Parathyroid adenoma (tissue), 2 donors: Measurements from ENCODE around the gene PNLIPRP3.

Source experiments
- H2AFZ ChIP-seq: fragments of 300-600 bp; sonication (generic); one replicate; pipeline ENCODE4 v1.7.0; 2017; ENCODE audit warnings: antibody characterized with exemption, mild to moderate bottlenecking
- H3K27ac ChIP-seq: fragments of 300-600 bp; sonication (generic); one replicate; pipeline ENCODE4 v1.7.0; 2017
- H3K27me3 ChIP-seq: fragments of 300-600 bp; sonication (generic); one replicate; pipeline ENCODE4 v1.7.0; 2017; ENCODE audit warnings: low read length; ENCODE audit not compliant: control insufficient read depth, insufficient read depth
- H3K36me3 ChIP-seq: fragments of 300-600 bp; sonication (generic); one replicate; pipeline ENCODE4 v1.7.0; 2017; ENCODE audit warnings: low read length; ENCODE audit not compliant: control insufficient read depth, insufficient read depth
- H3K4me1 ChIP-seq: fragments of 300-600 bp; sonication (generic); one replicate; pipeline ENCODE4 v1.7.0; 2017; ENCODE audit warnings: control low read depth
- H3K4me2 ChIP-seq: fragments of 300-600 bp; sonication (generic); one replicate; pipeline ENCODE4 v1.7.0; 2017; ENCODE audit warnings: low read length
- H3K4me3 ChIP-seq: fragments of 300-600 bp; sonication (generic); one replicate; pipeline ENCODE4 v1.7.0; 2017; ENCODE audit warnings: low read depth, low read length
- H3K79me2 ChIP-seq: fragments of 300-600 bp; sonication (generic); one replicate; pipeline ENCODE4 v1.7.0; 2017; ENCODE audit warnings: control low read depth
- H3K9ac ChIP-seq: fragments of 300-600 bp; sonication (generic); one replicate; pipeline ENCODE4 v1.7.0; 2017; ENCODE audit warnings: mild to moderate bottlenecking
- H3K9me3 ChIP-seq: fragments of 300-600 bp; sonication (generic); one replicate; pipeline ENCODE4 v1.7.0; 2017; ENCODE audit warnings: low read length; ENCODE audit not compliant: control insufficient read depth
- CTCF ChIP-seq: fragments of 300-600 bp; sonication (generic); IDR thresholded peaks from one replicate; pipeline ENCODE4 v1.7.0; 2017; ENCODE audit warnings: antibody characterized with exemption, mild to moderate bottlenecking
- donor health status: primary hyperparathyroidism.

PNLIPRP3 gene

GRCh38 chr10:116395223-116395985, 32.2 kb upstream of the PNLIPRP3 start:
- TF ChIP-seq CTCF, result no peak
- Histone ChIP-seq H3K79me2 (no peaks in the 10 kb centered on the region), H3K4me1 (no peaks in the 10 kb centered on the region), H3K9me3 (no peaks in the 10 kb centered on the region), H3K4me2 (no peak overlapping the region), H3K27ac (no peak overlapping the region), H2AFZ (no peak overlapping the region), H3K36me3 (no peaks in the 10 kb centered on the region), H3K9ac (no peak overlapping the region), H3K4me3 (no peak overlapping the region), H3K27me3 (no peaks in the 10 kb centered on the region)

- Histone ChIP-seq H3K4me1 (no peaks in the 10 kb centered on the region), H3K27ac (no peak overlapping the region), H3K27me3 (no peaks in the 10 kb centered on the region), H3K9me3 (no peaks in the 10 kb centered on the region), H3K79me2 (no peaks in the 10 kb centered on the region), H2AFZ (no peak overlapping the region), H3K36me3 (no peaks in the 10 kb centered on the region), H3K4me2 (no peak overlapping the region), H3K9ac (no peak overlapping the region), H3K4me3 (no peak overlapping the region)
- TF ChIP-seq CTCF, result no peak
Observed at GRCh38 chr10:116398224-116398623, 29.4 kb upstream of the PNLIPRP3 start.

- no peak for TF ChIP-seq CTCF
- H3K36me3 ChIP-seq, result no peaks in the 10 kb centered on the region
- no peak overlapping the region for H3K4me2 ChIP-seq
- H3K4me3 ChIP-seq, result no peak overlapping the region
- no peaks in the 10 kb centered on the region for H3K79me2 ChIP-seq
- no peak overlapping the region for H3K9ac ChIP-seq
- H2AFZ ChIP-seq, result no peak overlapping the region
- no peaks in the 10 kb centered on the region for H3K9me3 ChIP-seq
- no peaks in the 10 kb centered on the region for H3K27me3 ChIP-seq
- H3K4me1 ChIP-seq, result no peaks in the 10 kb centered on the region
- H3K27ac ChIP-seq, result no peak overlapping the region
Observed at GRCh38 chr10:116402858-116403257, 24.8 kb upstream of the PNLIPRP3 start.

- Histone ChIP-seq H3K36me3 (no peaks in the 10 kb centered on the region), H3K4me3 (no peak overlapping the region), H3K4me1 (no peaks in the 10 kb centered on the region), H3K79me2 (no peaks in the 10 kb centered on the region), H3K9me3 (no peaks in the 10 kb centered on the region), H2AFZ (no peak overlapping the region), H3K27me3 (no peaks in the 10 kb centered on the region), H3K9ac (no peak overlapping the region), H3K4me2 (no peak overlapping the region), H3K27ac (no peak overlapping the region)
- TF ChIP-seq CTCF, result no peak
Observed at GRCh38 chr10:116403740-116404250, 23.9 kb upstream of the PNLIPRP3 start.

- H3K4me3 ChIP-seq, result no peak overlapping the region
- TF ChIP-seq CTCF, result no peak
- no peak overlapping the region for H3K4me2 ChIP-seq
- H3K9me3 ChIP-seq, result no peaks in the 10 kb centered on the region
- no peaks in the 10 kb centered on the region for H3K27me3 ChIP-seq
- H3K79me2 ChIP-seq, result no peaks in the 10 kb centered on the region
- no peaks in the 10 kb centered on the region for H3K36me3 ChIP-seq
- H3K27ac ChIP-seq, result no peak overlapping the region
- no peaks in the 10 kb centered on the region for H3K4me1 ChIP-seq
- H3K9ac ChIP-seq, result no peak overlapping the region
- no peak overlapping the region for H2AFZ ChIP-seq
Observed at GRCh38 chr10:116408719-116409118, 18.9 kb upstream of the PNLIPRP3 start.
